ENCODE data around the gene HLA-DOA. TPM values are rescaled to one million over a fixed set of nuclear protein-coding genes. Genes with fewer than 3 reads are reported as not detected.

Gene HLA-DOA
- polyA plus RNA-seq, 1 donor (not counting 4 experiments of a cell fraction or from before 2014, with no cell fraction given) = not detected

DNA sequence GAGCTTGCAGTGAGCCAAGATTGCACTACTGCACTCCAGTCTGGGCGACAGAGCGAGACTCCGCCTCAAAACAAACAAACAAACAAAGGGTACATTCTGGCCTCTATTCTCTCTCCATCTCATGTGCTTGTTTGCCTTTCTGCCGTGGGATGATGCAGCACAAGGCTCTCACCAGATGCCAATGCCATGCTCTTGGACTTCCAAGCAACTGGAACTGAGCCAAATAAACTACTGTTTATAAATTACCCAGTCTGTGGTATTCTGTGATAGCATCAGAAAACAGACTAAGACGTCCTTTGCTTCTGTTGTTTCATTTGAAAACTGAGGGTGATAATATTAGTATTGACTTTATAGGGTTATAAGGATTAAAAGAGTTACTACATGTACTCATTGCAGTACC lies 44.6 kb downstream of the HLA-DOA start:
- Histone ChIP-seq H3K27ac (ENCODE audit: control insufficient read depth, insufficient read depth, low read length) (no peak overlapping the region), H3K9me3 (ENCODE audit: control insufficient read depth, low read depth, low read length) (no peaks in the 10 kb centered on the region), H3K4me1 (ENCODE audit: control insufficient read depth, extremely low read depth, insufficient read depth, low read length) (peaks cover 8% of the 10 kb centered on the region), H3K4me3 (ENCODE audit: control insufficient read depth in 2 of 3, extremely low read depth in 1 of 3, insufficient read depth in 2 of 3, low read depth in 1 of 3, low read length in 3 of 3) (no peak overlapping the region), H4K20me1 (ENCODE audit: control insufficient read depth, extremely low read depth, insufficient read depth, low read length) (no peaks in the 10 kb centered on the region), H3K36me3 (ENCODE audit: control insufficient read depth in 2 of 2, extremely low read depth in 1 of 2, insufficient read depth in 2 of 2, low read length in 2 of 2) (no peaks in the 10 kb centered on the region), H3K27me3 (ENCODE audit: control insufficient read depth, extremely low read depth, insufficient read depth, low read length) (no peaks in the 10 kb centered on the region), H3K9ac (ENCODE audit: control insufficient read depth, extremely low read depth, insufficient read depth, low read length) (no peak overlapping the region), H3K4me2 (ENCODE audit: control insufficient read depth, extremely low read depth, insufficient read depth, low read depth, low read length) (no peak overlapping the region), H2AFZ (ENCODE audit: control insufficient read depth, low read length) (no peak overlapping the region), H3K79me2 (ENCODE audit: control insufficient read depth, insufficient read depth, low read length) (peaks cover 10% of the 10 kb centered on the region), H3K9me1 (ENCODE audit: control insufficient read depth, extremely low read depth, insufficient read depth, low read length) (no peaks in the 10 kb centered on the region)
- dilution Hi-C loops (cut with MboI; ENCODE audit: extremely low pct_ligation_motif_present, low sequenced_read_pairs) = no loop called here
- FAIRE-seq (no peak), DNase-seq (ENCODE audit: low read depth, low spot score) (no peak)
- TF ChIP-seq EZH2 (IDR thresholded peaks at IDR 0.05; ENCODE audit: low read length) = no peak
- TF ChIP-seq, protein P1, sequence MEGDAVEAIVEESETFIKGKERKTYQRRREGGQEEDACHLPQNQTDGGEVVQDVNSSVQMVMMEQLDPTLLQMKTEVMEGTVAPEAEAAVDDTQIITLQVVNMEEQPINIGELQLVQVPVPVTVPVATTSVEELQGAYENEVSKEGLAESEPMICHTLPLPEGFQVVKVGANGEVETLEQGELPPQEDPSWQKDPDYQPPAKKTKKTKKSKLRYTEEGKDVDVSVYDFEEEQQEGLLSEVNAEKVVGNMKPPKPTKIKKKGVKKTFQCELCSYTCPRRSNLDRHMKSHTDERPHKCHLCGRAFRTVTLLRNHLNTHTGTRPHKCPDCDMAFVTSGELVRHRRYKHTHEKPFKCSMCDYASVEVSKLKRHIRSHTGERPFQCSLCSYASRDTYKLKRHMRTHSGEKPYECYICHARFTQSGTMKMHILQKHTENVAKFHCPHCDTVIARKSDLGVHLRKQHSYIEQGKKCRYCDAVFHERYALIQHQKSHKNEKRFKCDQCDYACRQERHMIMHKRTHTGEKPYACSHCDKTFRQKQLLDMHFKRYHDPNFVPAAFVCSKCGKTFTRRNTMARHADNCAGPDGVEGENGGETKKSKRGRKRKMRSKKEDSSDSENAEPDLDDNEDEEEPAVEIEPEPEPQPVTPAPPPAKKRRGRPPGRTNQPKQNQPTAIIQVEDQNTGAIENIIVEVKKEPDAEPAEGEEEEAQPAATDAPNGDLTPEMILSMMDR (optimal IDR thresholded peaks at IDR 0.05 in 1 of 3, IDR thresholded peaks at IDR 0.05 in 1 of 3, conservative IDR thresholded peaks at IDR 0.05 in 1 of 3; ENCODE audit: extremely low read depth in 1 of 3, insufficient read depth in 2 of 3, low read length in 3 of 3) = no peak

- Histone ChIP-seq H3K4me2 (ENCODE audit: control insufficient read depth, extremely low read depth, insufficient read depth, low read depth, low read length) (no peak overlapping the region), H4K20me1 (ENCODE audit: control insufficient read depth, extremely low read depth, insufficient read depth, low read length) (no peaks in the 10 kb centered on the region), H3K79me2 (ENCODE audit: control insufficient read depth, insufficient read depth, low read length) (peaks cover 7% of the 10 kb centered on the region), H3K36me3 (ENCODE audit: control insufficient read depth in 2 of 2, extremely low read depth in 1 of 2, insufficient read depth in 2 of 2, low read length in 2 of 2) (no peaks in the 10 kb centered on the region), H3K9me1 (ENCODE audit: control insufficient read depth, extremely low read depth, insufficient read depth, low read length) (no peaks in the 10 kb centered on the region), H3K9me3 (ENCODE audit: control insufficient read depth, low read depth, low read length) (no peaks in the 10 kb centered on the region), H3K27ac (ENCODE audit: control insufficient read depth, insufficient read depth, low read length) (no peak overlapping the region), H2AFZ (ENCODE audit: control insufficient read depth, low read length) (no peak overlapping the region), H3K4me1 (ENCODE audit: control insufficient read depth, extremely low read depth, insufficient read depth, low read length) (peaks cover 8% of the 10 kb centered on the region), H3K9ac (ENCODE audit: control insufficient read depth, extremely low read depth, insufficient read depth, low read length) (no peak overlapping the region), H3K4me3 (ENCODE audit: control insufficient read depth in 2 of 3, extremely low read depth in 1 of 3, insufficient read depth in 2 of 3, low read depth in 1 of 3, low read length in 3 of 3) (no peak overlapping the region), H3K27me3 (ENCODE audit: control insufficient read depth, extremely low read depth, insufficient read depth, low read length) (no peaks in the 10 kb centered on the region)
- dilution Hi-C loops (cut with MboI; ENCODE audit: extremely low pct_ligation_motif_present, low sequenced_read_pairs) = no loop called here
- no peak for DNase-seq (ENCODE audit: low read depth, low spot score)
- FAIRE-seq = no peak
- TF ChIP-seq, protein P1 (optimal IDR thresholded peaks at IDR 0.05 in 1 of 3, IDR thresholded peaks at IDR 0.05 in 1 of 3, conservative IDR thresholded peaks at IDR 0.05 in 1 of 3; ENCODE audit: extremely low read depth in 1 of 3, insufficient read depth in 2 of 3, low read length in 3 of 3) = no peak
- TF ChIP-seq EZH2 (IDR thresholded peaks at IDR 0.05; ENCODE audit: low read length) = no peak
Observed at GRCh38 chr6:32963866-32964265, 45.5 kb downstream of the HLA-DOA start.

Measured in keratinocyte (primary cell).